ENCODE measurements around the gene PPIF. TPM values are rescaled to one million over a fixed set of nuclear protein-coding genes. Genes with fewer than 3 reads are reported as not detected.

The PPIF gene
- total and polyA plus RNA-seq, 2 donors (not counting 1 experiment from before 2014, with no cell fraction given), result 50.4 to 100 TPM

- no peaks in the 10 kb centered on the region for H3K9me3 ChIP-seq (ENCODE audit: control extremely low read depth in 1 of 3, control insufficient read depth in 2 of 3, insufficient read depth in 1 of 3, low read length in 2 of 3)
- peak overlapping the region; percentile 100 for H3K4me2 ChIP-seq (replicated peaks; ENCODE audit: low read depth, low read length, poor library complexity, severe bottlenecking)
- peaks cover 0 to 46% of the 10 kb centered on the region in 2 experiments for H3K36me3 ChIP-seq (replicated peaks in 1 of 2; ENCODE audit: control extremely low read depth in 1 of 2, control insufficient read depth in 1 of 2, extremely low read depth in 1 of 2, insufficient read depth in 2 of 2, low read length in 1 of 2)
- ChIA-PET CTCF (interaction anchor here (0.6 to 3.8 kb wide), 4 partner anchors 31 to 153 kb away, joined by 4 to 15 read pairs (median 4); no protein-coding TSS in a partner anchor), POLR2A (interaction anchor here (0.9 to 1.5 kb wide), 4 partner anchors 31 to 106 kb away, joined by 3 to 9 read pairs (median 4); no protein-coding TSS in a partner anchor)
- H3K27me3 ChIP-seq (replicated peaks in 1 of 4; ENCODE audit: control extremely low read depth in 1 of 4, control insufficient read depth in 3 of 4, insufficient read depth in 4 of 4, low read length in 3 of 4), result no peaks in the 10 kb centered on the region
- intact Hi-C loops (cut with micrococcal nuclease), result loop anchor here (1.0 to 5.0 kb wide), 7 partner anchors 17 to 1319 kb away; partner anchors contain the start of genes POLR3A, ZCCHC24 and ZMIZ1
- peak overlapping the region; percentile 84 to 92 for H3K27ac ChIP-seq (ENCODE audit: low read length in 2 of 2)
- peak overlapping the region; percentile 95 for H3K9ac ChIP-seq (ENCODE audit: low read length)
- Mint-ChIP-seq H3K27me3 (no peaks in the 10 kb centered on the region), H3K4me1 (peaks cover 28% of the 10 kb centered on the region), H3K9me3 (ENCODE audit: insufficient read depth) (no peaks in the 10 kb centered on the region), H3K4me3 (peak overlapping the region; percentile 88), H3K27ac (peak overlapping the region; percentile 93)
- DNase-seq (peak; percentile 87), ATAC-seq (ENCODE audit: low read depth) (peak; percentile 53)
- H3K4me1 ChIP-seq (ENCODE audit: control insufficient read depth in 2 of 2, insufficient read depth in 2 of 2, low read length in 2 of 2), result peaks cover 14 to 26% of the 10 kb centered on the region in 2 donors
- H3K4me3 ChIP-seq (ENCODE audit: control extremely low read depth in 1 of 5, extremely low read depth in 1 of 5, insufficient read depth in 1 of 5, low read depth in 2 of 5, low read length in 4 of 5), result peak overlapping the region; percentile 9 to 89 (median 69)
- peaks cover 10% of the 10 kb centered on the region for H4K20me1 ChIP-seq (ENCODE audit: control insufficient read depth, insufficient read depth, low read length, poor library complexity, severe bottlenecking)
- H3K79me2 ChIP-seq (ENCODE audit: control insufficient read depth, insufficient read depth, low read length), result peaks cover 26% of the 10 kb centered on the region
- peak overlapping the region; percentile 81 for H2AFZ ChIP-seq (ENCODE audit: insufficient read depth, low read depth, low read length, poor library complexity, severe bottlenecking)
- 5% methylated on average over 31 of the region's 34 CpGs for WGBS (ENCODE audit: insufficient coverage)
- TF ChIP-seq CTCF (IDR thresholded peaks at IDR 0.05) (no peak), EZH2 (IDR thresholded peaks at IDR 0.05; ENCODE audit: borderline replicate concordance, insufficient read depth, low read depth, low read length, poor library complexity, severe bottlenecking) (no peak)
These were observed 798 bp downstream of the PPIF start for GRCh38 chr10:79347894-79348639.

- peak overlapping the region; percentile 9 to 89 (median 69) for H3K4me3 ChIP-seq (ENCODE audit: control extremely low read depth in 1 of 5, extremely low read depth in 1 of 5, insufficient read depth in 1 of 5, low read depth in 2 of 5, low read length in 4 of 5)
- no peaks in the 10 kb centered on the region for H3K27me3 Mint-ChIP-seq
- 82% methylated on average over 1 of the region's 3 CpGs for WGBS (ENCODE audit: insufficient coverage)
- peak overlapping the region; percentile 93 for H3K27ac Mint-ChIP-seq
- H3K9me3 ChIP-seq (ENCODE audit: control extremely low read depth in 1 of 3, control insufficient read depth in 2 of 3, insufficient read depth in 1 of 3, low read length in 2 of 3), result no peaks in the 10 kb centered on the region
- H3K4me1 ChIP-seq (ENCODE audit: control insufficient read depth in 2 of 2, insufficient read depth in 2 of 2, low read length in 2 of 2), result peaks cover 18 to 27% of the 10 kb centered on the region in 2 donors
- H4K20me1 ChIP-seq (ENCODE audit: control insufficient read depth, insufficient read depth, low read length, poor library complexity, severe bottlenecking), result peaks cover 10% of the 10 kb centered on the region
- no peak for TF ChIP-seq CTCF (IDR thresholded peaks at IDR 0.05)
- no peak for TF ChIP-seq EZH2 (IDR thresholded peaks at IDR 0.05; ENCODE audit: borderline replicate concordance, insufficient read depth, low read depth, low read length, poor library complexity, severe bottlenecking)
- no peak overlapping the region for H2AFZ ChIP-seq (ENCODE audit: insufficient read depth, low read depth, low read length, poor library complexity, severe bottlenecking)
- CTCF ChIA-PET, result interaction anchor here (0.9 to 3.8 kb wide), 3 partner anchors 32 to 153 kb away, joined by 4 to 15 read pairs (median 5); no protein-coding TSS in a partner anchor
- H3K4me3 Mint-ChIP-seq, result peak overlapping the region; percentile 88
- POLR2A ChIA-PET, result interaction anchor here (0.6 to 1.5 kb wide), 4 partner anchors 32 to 106 kb away, joined by 3 to 9 read pairs (median 4); no protein-coding TSS in a partner anchor
- peaks cover 0 to 51% of the 10 kb centered on the region in 2 experiments for H3K36me3 ChIP-seq (replicated peaks in 1 of 2; ENCODE audit: control extremely low read depth in 1 of 2, control insufficient read depth in 1 of 2, extremely low read depth in 1 of 2, insufficient read depth in 2 of 2, low read length in 1 of 2)
- DNase-seq (no peak), ATAC-seq (ENCODE audit: low read depth) (no peak)
- H3K79me2 ChIP-seq (ENCODE audit: control insufficient read depth, insufficient read depth, low read length), result peaks cover 26% of the 10 kb centered on the region
- H3K9me3 Mint-ChIP-seq (ENCODE audit: insufficient read depth), result no peaks in the 10 kb centered on the region
- H3K4me1 Mint-ChIP-seq, result peaks cover 33% of the 10 kb centered on the region
- H3K4me2 ChIP-seq (replicated peaks; ENCODE audit: low read depth, low read length, poor library complexity, severe bottlenecking), result peak overlapping the region; percentile 100
- intact Hi-C loops (cut with micrococcal nuclease), result loop anchor here (1.0 to 5.0 kb wide), 2 partner anchors 97 to 281 kb away; partner anchors contain the start of genes ZCCHC24 and ZMIZ1
- H3K27me3 ChIP-seq (replicated peaks in 1 of 4; ENCODE audit: control extremely low read depth in 1 of 4, control insufficient read depth in 3 of 4, insufficient read depth in 4 of 4, low read length in 3 of 4), result no peaks in the 10 kb centered on the region
- peak overlapping the region; percentile 84 to 92 for H3K27ac ChIP-seq (ENCODE audit: low read length in 2 of 2)
- peak overlapping the region; percentile 95 for H3K9ac ChIP-seq (ENCODE audit: low read length)
These were observed 1.3 kb downstream of the PPIF start for GRCh38 chr10:79348640-79348988.
